SK-N-SH (cell line): ENCODE data around the gene WIPF3.

Experiments
- EZH2phosphoT487 ChIP-seq: fragments of 200-600 bp; sonication (generic); IDR thresholded peaks from 2 replicates; pipeline ENCODE4 v1.6.1; 2017; ENCODE audit warnings: low read depth, mixed run types, mild to moderate bottlenecking, antibody characterized with exemption, moderate library complexity, borderline replicate concordance
- POLR2AphosphoS5 ChIP-seq: IDR thresholded peaks from 2 replicates; pipeline ENCODE4 v1.6.1; 2012; ENCODE audit warnings: low read depth, low read length
- SIN3A ChIP-seq: IDR thresholded peaks from 2 replicates; pipeline ENCODE4 v1.6.1; 2012; ENCODE audit warnings: low read depth, mild to moderate bottlenecking, low read length, moderate library complexity, borderline replicate concordance
- TF ChIP-seq, protein P1 (sequence below): fragments of 200-600 bp; sonication (generic); IDR thresholded peaks from 2 replicates; pipeline ENCODE4 v1.6.1; 2017; ENCODE audit warnings: antibody characterized with exemption, mild to moderate bottlenecking, moderate library complexity

DNA sequence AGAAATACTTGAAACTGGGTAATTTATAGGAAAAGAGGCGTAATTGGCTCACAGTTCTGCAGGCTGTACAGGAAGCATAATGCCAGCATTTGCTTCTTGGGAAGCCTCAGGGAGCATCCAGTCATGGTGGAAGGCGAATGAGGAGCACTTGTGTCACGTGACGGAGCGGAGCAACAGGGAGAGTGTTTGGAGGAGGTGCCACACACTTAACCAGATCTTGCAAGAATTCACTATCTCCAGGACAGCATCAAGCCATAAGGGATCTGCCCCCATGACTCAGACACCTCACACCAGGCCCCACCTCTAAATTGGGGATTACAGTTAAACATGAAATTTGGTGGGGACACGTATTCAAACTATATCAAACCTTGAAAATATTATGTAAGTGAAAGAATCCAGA is 89.3 kb downstream of the WIPF3 start:
- TF ChIP-seq, protein P1, sequence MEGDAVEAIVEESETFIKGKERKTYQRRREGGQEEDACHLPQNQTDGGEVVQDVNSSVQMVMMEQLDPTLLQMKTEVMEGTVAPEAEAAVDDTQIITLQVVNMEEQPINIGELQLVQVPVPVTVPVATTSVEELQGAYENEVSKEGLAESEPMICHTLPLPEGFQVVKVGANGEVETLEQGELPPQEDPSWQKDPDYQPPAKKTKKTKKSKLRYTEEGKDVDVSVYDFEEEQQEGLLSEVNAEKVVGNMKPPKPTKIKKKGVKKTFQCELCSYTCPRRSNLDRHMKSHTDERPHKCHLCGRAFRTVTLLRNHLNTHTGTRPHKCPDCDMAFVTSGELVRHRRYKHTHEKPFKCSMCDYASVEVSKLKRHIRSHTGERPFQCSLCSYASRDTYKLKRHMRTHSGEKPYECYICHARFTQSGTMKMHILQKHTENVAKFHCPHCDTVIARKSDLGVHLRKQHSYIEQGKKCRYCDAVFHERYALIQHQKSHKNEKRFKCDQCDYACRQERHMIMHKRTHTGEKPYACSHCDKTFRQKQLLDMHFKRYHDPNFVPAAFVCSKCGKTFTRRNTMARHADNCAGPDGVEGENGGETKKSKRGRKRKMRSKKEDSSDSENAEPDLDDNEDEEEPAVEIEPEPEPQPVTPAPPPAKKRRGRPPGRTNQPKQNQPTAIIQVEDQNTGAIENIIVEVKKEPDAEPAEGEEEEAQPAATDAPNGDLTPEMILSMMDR: no peak
- TF ChIP-seq SIN3A (no peak), POLR2AphosphoS5 (no peak), EZH2phosphoT487 (no peak)
